SH-SY5Y (cell line): ENCODE results near the gene GALE.

Experiments used
- GATA2 ChIP-seq: IDR thresholded peaks from 2 replicates; pipeline ENCODE4 v1.6.1; 2011; ENCODE audit warnings: mild to moderate bottlenecking, low read depth, low read length
- GATA3 ChIP-seq: IDR thresholded peaks from 2 replicates; pipeline ENCODE4 v1.6.1; 2011; ENCODE audit warnings: low read depth, mild to moderate bottlenecking, low read length, moderate library complexity

GRCh38 chr1:23837908-23838307 is 37.4 kb upstream of the GALE start:
- TF ChIP-seq GATA2: no peak
- TF ChIP-seq GATA3: no peak
